ENCODE data around the gene MYOZ1.
A peak's percentile ranks its signal among the peaks of the same experiment; 100 is the strongest.
"Not testable (repeated sequence)": the region's sequence is repeated elsewhere in the genome, so short reads cannot be mapped to it uniquely, and the experiment has no call there.

Gene MYOZ1

GRCh38 chr10:73647211-73647874 lies 6.1 kb upstream of the MYOZ1 start:
- peak; percentile 43 for DNase-seq

GRCh38 chr10:73646598-73647041 lies 5.3 kb upstream of the MYOZ1 start:
- no peak for DNase-seq

- DNase-seq: no peak
These were observed 4.0 kb upstream of the MYOZ1 start for GRCh38 chr10:73645251-73645650.

GRCh38 chr10:73644767-73645166 lies 3.5 kb upstream of the MYOZ1 start:
- no peak for DNase-seq

GRCh38 chr10:73644015-73644743 lies 2.9 kb upstream of the MYOZ1 start:
- DNase-seq: no peak

GRCh38 chr10:73643362-73643761 lies 2.1 kb upstream of the MYOZ1 start:
- DNase-seq: no peak

- DNase-seq: no peak
These were observed 2.0 kb downstream of the MYOZ1 start for GRCh38 chr10:73639286-73639685.

GRCh38 chr10:73635781-73636180 lies 5.5 kb downstream of the MYOZ1 start:
- DNase-seq: no peak

- no peak for DNase-seq
These were observed 6.9 kb downstream of the MYOZ1 start for GRCh38 chr10:73634421-73634820.

- no peak for DNase-seq
These were observed 12.1 kb downstream of the MYOZ1 start for GRCh38 chr10:73629165-73629564.

- DNase-seq: no peak
These were observed 12.9 kb downstream of the MYOZ1 start for GRCh38 chr10:73628405-73628804.

GRCh38 chr10:73627300-73627699 lies 14.0 kb downstream of the MYOZ1 start:
- no peak for DNase-seq

- peak; percentile 88 for DNase-seq
These were observed 15.2 kb downstream of the MYOZ1 start for GRCh38 chr10:73625884-73626752.

- DNase-seq: no peak
These were observed 16.0 kb downstream of the MYOZ1 start for GRCh38 chr10:73625004-73625883.

- no peak for DNase-seq
These were observed 18.2 kb downstream of the MYOZ1 start for GRCh38 chr10:73623056-73623455.

- not testable (repeated sequence) for DNase-seq
These were observed 20.3 kb downstream of the MYOZ1 start for GRCh38 chr10:73620974-73621373.

- not testable (repeated sequence) for DNase-seq
These were observed 24.1 kb downstream of the MYOZ1 start for GRCh38 chr10:73617143-73617542.

- no peak for DNase-seq
These were observed 26.6 kb downstream of the MYOZ1 start for GRCh38 chr10:73614720-73615119.

GRCh38 chr10:73609116-73609515 lies 32.2 kb downstream of the MYOZ1 start:
- DNase-seq: no peak

- DNase-seq: no peak
These were observed 39.8 kb downstream of the MYOZ1 start for GRCh38 chr10:73601486-73601921.

GRCh38 chr10:73597346-73597745 lies 43.9 kb downstream of the MYOZ1 start:
- no peak for DNase-seq

- DNase-seq: no peak
These were observed 47.5 kb downstream of the MYOZ1 start for GRCh38 chr10:73593812-73594211.

All from activated CD4-positive, CD25-positive, alpha-beta regulatory T cell treated with anti-CD3 and anti-CD28 coated beads, Interleukin-2, amount 50 U/mL, for 72 hours (primary cell).